GM12865 (cell line): ENCODE data around the gene MLLT6.
A peak's percentile ranks its signal among the peaks of the same experiment; 100 is the strongest.

Experiments used
- DNase-seq: peaks from one replicate; pipeline ENCODE4 v3.0.0; 2010; ENCODE audit warnings: low read depth
- H3K4me3 ChIP-seq: 2 replicates; pipeline ENCODE4 v1.5.1; 2011; ENCODE audit warnings: mild to moderate bottlenecking, low read depth, low read length, control low read depth
- TF ChIP-seq, protein P1 (sequence below): IDR thresholded peaks from 2 replicates; pipeline ENCODE4 v1.5.1; 2011; ENCODE audit warnings: low read length, control low read depth, low read depth, inconsistent platforms; ENCODE audit not compliant: insufficient read depth; ENCODE audit errors: missing control alignments

MLLT6 gene

DNA sequence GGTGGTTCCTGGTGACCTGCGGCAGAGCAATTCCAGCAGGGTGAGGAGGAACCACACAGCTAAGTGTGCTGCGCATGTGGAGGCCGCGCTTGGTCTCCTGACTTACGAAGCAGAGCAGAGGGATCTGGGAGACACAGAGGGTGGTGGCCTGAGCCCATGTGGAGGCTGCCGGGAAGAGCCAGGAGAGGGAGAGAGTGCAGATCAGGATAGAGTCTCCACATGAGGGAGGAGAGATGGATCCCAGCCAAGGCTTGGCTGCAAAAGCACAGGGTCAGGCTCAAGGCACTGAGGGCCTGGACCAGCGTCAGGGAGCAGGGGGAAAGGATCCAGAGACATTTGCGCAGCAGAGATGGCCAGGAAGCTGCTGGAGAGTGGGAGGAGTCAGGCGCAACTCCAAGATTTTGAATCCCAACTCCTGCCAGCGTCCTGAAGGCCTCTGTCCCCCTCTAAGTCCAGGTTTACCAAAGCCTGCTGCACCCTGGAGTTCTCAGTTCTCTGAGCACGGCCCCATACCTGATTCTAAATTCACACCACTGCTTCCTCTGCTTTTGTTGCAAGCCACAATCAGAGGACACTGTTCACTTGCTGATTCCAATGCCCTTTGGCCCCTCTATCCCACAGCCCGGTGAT, 11.3 kb upstream of the MLLT6 start:
- H3K4me3 ChIP-seq, result no peak overlapping the region
- DNase-seq, result no peak
- TF ChIP-seq, protein P1, sequence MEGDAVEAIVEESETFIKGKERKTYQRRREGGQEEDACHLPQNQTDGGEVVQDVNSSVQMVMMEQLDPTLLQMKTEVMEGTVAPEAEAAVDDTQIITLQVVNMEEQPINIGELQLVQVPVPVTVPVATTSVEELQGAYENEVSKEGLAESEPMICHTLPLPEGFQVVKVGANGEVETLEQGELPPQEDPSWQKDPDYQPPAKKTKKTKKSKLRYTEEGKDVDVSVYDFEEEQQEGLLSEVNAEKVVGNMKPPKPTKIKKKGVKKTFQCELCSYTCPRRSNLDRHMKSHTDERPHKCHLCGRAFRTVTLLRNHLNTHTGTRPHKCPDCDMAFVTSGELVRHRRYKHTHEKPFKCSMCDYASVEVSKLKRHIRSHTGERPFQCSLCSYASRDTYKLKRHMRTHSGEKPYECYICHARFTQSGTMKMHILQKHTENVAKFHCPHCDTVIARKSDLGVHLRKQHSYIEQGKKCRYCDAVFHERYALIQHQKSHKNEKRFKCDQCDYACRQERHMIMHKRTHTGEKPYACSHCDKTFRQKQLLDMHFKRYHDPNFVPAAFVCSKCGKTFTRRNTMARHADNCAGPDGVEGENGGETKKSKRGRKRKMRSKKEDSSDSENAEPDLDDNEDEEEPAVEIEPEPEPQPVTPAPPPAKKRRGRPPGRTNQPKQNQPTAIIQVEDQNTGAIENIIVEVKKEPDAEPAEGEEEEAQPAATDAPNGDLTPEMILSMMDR, result no peak

DNA sequence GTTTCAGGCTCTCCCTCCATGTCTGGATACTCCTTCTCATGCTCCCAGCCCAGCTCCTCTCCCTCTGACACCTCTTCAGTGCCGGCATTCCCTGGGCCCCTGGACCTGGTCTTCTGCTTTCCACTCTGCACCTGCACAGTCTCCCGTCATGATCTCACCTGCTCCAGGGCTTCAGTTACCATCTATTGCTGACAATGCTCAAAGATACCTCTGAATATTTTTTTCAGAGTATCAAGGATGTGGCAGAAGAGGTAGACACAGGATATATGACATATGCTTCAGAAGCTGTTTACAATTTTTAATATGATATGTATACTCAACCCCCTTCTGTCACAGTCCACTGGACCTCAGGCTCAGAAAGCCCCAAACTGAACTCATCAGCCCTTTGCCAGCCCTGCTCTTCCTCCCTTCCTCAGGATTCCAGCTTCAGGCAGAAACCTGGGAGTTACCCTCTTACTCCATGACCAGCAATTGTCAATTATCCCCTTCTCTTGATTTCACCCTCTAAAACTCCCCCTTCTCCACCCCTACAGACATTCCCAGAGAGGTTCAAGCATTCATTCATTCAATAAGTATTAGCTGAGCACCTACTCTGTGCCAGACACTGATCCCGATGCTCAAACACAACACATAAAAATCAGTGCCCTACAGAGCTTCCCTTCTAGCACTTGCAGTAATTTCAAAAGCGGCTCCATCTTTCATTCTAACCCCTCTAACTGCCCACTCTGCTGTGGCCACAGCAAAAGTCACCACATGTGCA, 7.8 kb upstream of the MLLT6 start:
- TF ChIP-seq, protein P1, result no peak
- H3K4me3 ChIP-seq, result no peak overlapping the region
- no peak for DNase-seq

DNA sequence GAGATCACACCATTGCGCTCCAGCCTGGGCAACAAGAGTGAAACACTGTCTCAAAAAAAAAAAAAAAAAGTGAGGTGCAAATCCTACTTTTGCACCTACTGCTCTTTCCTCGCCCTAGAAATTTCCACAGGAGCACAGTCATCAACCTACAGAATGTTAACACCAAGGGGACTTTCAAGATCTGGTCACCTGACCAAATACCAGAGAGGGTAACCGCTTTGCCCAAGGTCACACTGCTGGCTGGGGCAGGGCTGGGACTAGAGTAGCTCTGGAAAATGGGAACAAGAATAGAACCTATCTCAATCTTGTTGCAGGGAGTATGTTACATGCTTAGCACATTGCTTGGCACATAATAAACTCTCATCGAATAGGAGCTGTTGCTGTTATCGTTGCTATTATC, 6.3 kb upstream of the MLLT6 start:
- TF ChIP-seq, protein P1, result no peak
- DNase-seq, result no peak
- H3K4me3 ChIP-seq, result no peak overlapping the region

DNA sequence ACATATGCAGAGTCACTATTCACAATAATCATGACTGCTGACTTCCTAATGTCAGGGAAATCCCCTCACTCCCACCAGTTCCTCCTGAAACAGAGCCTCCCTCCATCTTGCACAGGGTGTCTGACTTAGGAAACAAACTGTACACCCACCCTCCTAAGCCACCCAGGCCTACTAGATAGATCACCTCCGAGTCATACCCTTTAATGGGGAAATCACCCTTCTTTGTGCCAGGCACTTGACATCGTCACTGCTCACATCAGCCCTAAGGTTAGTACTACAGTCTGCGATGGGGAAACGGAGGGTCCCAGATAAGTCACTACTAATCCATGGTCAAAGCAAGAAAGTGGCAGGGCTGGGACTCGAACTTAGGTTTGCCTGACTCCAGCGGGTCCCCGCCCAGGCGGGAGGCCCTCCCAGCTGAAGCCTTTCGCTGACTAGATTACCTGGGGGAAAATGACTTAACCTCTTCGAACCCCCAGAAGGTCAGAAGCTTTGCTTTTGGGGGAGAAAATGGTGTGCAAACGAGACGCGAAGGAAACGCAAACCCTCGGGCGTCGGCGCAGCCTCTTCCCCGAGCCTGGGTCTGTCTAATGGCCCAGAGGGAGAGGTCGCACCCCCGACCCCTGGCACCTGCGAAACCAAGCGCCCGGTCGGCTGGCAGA, 3.4 kb upstream of the MLLT6 start:
- peak; percentile 87 for DNase-seq

DNA sequence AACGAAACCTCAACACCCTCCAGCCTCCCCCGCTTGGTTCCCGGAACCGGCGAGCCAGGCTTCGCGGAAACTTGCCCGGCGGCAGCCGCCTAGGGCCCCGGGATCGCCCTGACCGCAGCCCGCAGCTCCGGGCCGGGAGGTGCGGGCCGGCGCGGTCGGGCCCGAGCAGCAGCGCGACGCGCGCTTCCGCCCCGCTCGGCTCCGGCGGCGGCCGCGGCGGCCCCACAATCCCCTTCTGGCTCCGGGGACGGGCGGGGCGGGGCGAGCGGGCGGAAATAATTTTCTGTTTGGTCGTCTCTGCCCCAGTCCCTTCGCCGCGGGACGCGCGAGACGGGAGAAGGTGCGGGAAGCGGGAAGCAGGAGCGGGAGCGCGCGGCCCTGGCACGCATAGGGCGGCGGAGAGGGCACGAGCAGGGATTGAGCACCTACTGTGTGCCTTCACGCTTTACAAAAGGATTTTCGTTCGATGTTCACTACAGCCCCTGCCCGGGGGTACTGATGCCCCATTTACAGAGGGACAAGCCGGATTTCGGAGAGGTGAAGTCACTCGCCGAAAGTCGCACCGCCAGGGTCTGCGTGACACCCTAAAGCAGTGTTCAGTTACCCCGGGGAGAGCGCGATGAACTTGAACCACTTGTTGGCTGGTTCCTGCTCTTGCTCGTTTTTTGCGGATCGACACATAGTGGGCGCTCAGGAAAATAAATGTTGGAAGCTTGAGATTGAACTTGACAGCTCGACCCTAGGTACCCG, 2.7 kb upstream of the MLLT6 start:
- peak; percentile 93 for DNase-seq
- peak overlapping the region; percentile 83 for H3K4me3 ChIP-seq
- TF ChIP-seq, protein P1, result no peak

More for the DNA sequence above, 3.4 kb upstream of the MLLT6 start:
- TF ChIP-seq, protein P1, result no peak
- peak overlapping the region; percentile 83 for H3K4me3 ChIP-seq

DNA sequence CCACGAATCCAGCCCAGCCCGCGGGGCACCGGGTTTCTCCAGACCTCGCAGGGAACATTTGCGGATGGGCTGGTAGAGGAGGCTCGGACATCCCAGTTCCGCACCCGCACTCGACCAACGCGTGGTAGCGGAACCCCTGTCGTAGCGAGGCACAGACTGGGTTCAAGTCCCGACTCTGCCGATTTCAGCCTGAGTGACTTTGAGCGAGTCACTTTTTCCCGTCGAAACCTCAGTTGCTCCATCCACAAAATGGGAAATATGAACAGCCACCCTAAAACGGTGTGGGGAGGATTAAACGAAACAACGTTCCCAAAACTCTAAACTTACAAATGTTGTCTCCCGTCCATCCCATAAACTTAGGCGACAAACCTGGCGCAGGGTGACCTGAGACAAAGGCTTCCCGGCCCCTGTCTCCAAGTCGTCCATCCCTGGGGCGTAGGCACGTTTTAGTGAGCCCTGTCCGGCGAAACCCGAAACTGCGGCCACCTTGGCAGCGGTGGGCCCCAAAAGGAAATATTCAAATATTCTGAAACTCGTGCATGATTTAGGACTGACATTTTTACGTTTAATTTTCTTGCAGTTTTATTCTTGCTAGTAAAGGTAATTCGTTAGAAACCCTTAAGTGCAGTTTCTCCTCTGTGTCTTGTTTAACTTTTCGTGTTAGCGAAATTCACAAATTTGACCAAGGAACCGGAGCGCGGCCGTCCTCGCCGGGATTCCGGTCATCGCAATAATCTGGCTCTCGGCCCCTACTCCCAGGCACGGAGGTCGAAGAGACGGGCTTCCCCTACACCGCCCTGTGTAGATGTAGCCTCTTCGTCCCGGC, 1.9 kb upstream of the MLLT6 start:
- DNase-seq, result peak; percentile 70
- TF ChIP-seq, protein P1, result no peak
- peak overlapping the region; percentile 83 for H3K4me3 ChIP-seq
